Tongue (tissue), 2 donors: ENCODE data around the gene SRP68. TPM values are rescaled to one million over a fixed set of nuclear protein-coding genes. Genes with fewer than 3 reads are reported as not detected.

ENCODE experiments used
- DNase-seq: peaks from one replicate; pipeline ENCODE4 v3.0.0-alpha.2; 2015
- total RNA-seq: library from RNA; depleted of rRNA; stranded (reverse); fragments of >200 nt; gene quantifications from one replicate; pipeline ENCODE4 v1.2.3, GENCODE V29; 2014

The SRP68 gene
- total RNA-seq, 1 donor from 2014 or later: 50.0 TPM

- DNase-seq: no peak
Observed at GRCh38 chr17:76018340-76018680, 54.0 kb downstream of the SRP68 start.

DNA sequence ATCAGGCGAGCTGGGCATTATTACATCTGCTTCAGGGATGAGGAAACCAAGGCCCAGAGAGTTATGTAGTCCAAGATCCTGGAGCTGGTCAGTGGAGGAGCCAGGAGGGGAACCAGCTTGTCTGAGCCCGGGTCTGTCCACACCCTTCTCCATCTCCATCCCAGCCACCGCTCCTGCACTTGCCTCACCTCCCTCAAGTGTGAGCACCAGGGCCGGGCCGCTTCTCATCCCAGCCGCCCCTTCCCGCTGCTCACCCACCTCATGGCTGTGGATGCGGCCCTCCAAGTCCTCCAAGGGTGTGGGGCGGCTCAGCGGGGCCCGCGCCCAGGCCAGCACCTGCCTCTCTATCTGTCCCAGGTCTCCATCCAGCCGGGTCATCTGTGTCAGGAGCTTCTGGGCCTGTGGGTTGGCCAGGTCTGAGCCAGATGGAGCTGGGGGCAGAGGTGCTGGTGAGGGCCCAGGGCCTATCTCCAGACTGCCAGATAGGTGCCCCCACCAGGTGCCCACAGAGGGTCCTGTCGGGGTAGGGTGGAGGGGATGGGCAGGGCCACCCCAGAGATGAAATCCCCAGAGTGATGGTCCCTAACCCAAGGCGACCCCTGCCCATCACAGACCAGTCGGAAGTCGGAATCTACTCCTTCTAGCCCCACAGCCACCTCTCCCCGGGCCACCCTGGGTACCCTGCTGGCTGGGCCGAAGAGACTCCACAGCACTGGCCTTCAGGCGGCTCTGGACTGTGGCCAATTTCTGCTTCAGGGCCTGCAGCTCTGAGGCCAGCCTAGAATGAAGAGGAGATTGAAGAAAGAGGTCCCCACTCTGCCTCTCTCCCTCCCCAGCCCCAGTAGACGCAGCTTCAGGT is 54.6 kb downstream of the SRP68 start:
- no peak for DNase-seq

DNA sequence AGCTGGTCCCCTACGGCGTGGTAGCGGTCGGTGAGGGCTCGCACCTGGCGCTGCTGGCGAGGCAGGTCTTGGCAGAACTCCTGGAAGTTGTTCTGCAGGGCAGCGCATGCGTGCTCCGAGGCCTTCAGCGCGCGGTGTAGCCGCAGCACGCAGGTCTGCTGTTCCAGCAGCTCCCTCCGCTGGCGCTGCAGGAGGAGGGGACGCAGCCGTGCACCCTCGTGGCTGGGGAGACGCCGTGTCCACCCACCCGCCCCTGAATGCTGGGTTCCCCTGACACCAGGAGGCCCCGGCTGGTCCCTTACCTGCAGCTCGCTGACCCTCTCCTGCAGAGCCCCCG is 57.4 kb downstream of the SRP68 start:
- DNase-seq: no peak

DNA sequence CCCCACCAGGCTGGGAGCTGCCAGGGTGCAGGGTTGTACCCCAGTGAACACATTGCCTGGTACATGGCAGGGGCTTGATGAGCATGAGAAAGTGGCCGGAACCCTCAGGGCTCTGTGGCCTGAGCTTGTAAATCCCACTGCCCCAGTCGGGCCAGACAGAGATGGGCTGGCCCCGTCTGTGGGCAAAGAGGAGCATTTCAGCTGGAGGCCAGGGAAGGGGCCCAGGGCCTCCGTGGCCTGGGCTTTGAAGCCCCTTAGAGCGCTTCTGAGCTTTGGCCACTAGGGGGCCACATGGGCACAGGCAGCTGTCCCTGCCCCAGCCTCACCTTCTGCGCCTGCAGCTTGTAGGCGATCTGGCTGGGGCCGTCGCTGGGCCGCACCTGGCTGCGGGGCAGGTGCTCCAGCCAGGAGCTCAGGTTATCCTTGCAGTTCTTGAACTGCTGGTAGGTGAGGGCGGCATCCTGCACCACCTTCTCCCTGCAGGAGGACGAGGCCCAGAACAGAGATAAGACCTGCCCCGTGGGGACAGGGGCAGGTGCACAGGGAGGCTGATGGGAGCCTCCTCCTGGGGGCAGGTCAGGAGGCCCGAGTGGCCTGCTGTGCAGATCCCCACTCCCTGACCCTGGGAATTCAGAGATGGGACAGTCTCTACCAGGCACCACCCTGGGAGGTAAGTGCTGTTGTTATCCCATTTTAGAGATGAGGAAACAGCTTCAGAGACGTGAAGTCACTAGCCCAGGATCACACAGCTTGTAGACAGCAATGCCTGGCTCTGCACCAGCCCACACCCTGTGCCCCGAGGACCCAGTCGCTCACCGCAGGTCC is 58.0 kb downstream of the SRP68 start:
- DNase-seq: peak; percentile 83

- no peak for DNase-seq
Observed at GRCh38 chr17:76013377-76013932, 58.9 kb downstream of the SRP68 start.

DNA sequence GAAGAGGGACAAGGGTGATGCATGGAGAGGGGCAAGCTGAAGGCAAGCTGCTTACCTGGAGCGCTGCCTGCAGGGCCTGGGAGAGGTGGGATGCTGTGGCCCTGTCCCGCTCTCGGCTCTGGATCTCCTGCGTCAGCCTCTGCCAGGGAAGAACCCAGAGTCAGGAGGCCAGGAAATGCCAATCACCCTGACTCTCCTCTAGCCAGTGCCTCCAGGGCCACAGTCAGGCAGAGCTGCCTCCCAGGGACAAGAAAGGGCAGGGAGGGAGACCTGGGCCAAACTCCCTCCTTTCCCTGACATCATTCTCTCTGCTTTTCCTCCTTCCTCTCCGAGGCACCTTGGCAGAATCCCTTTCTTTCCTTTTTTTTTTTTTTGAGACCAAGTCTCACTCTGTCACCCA is 60.4 kb downstream of the SRP68 start:
- no peak for DNase-seq

DNA sequence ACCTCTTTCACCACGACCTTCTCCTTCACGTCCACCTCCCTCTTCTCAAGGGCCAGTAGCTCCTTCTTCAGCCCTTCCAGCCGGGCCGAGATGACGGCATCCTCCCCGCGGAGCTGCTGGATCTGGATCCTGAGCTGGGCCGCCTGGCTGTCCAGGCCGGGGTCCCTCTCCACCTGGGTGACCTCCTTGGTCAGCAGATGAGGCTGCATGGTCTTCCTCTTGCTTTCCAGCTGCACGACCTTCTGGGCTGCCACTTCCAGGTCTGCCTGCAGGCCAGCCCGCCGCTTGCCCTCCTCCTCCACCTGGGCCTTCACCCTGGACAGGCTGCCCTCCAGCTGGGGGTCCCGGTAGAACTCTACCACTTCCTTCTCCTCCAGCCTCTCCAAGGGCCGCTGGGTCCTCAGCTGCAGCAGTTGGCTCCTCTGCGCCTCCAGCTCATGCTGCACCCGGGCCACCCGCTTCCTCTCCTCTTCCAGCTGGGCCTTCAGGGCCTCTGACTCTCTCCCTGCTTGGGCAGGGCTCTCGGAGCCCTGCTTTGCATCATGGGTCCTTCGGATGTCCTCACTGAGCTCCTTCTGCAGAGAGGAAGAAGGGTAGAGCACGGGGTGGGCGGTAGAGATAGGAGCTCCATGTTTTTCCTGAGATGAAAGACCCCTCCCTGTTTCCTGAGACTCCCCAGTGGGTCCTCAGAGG is 62.2 kb downstream of the SRP68 start:
- no peak for DNase-seq

GRCh38 chr17:76009447-76009846 is 62.9 kb downstream of the SRP68 start:
- no peak for DNase-seq

DNA sequence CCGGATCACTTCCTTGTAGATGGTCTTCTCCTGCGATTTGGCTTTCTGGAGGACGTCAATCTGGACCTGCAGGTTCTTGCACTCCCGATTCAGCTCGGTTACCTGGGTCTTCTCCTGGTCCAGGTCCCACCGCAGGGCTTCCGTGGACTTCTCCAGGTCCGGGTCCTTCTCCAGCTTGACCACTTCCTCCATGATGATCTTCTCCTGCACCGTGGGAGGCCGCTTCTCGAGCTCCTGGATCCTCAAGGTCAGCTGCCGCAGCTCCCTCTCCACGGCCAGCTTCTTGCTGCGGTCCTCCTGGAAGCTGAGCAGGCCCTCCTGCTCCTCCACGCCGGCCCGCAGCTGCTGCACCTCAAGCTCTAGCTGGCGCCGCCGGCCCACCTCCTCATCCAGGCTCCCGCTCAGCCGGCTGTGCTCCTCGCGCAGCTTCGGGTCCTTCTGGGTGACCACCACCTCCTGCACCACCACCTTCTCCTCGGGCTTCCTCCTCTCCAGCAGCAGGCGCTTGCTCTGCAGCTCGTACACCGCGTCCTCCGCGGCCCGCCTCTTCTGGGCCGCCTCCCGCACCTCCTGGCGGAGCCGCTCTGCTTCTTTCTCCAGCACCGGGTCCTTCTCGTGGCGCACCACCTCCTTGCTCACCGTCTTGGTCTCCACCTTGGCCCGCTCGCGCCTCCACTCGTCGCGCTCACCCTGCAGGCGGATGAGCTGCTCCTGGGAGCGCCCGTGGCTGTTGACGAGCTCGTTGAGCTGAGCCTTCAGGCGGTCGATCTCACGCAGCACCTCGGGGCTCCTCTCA is 63.5 kb downstream of the SRP68 start:
- DNase-seq: no peak

- DNase-seq: no peak
Observed at GRCh38 chr17:76008208-76008607, 64.1 kb downstream of the SRP68 start.

DNA sequence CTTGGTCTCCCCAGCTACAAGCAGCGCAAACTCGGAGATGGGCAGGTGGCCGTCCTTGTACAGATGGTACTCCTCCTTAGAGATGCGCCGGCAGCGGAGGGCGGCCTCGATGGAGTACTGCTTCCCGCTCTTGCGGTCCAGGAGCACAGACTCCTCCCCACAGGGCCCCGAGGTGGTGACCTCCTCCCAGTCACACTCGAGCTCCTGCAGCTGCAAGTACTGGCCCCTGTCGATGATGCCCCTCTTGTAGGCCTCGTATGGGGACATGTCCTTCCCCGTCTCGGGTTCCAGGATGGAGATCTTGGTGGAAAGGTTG is 64.5 kb downstream of the SRP68 start:
- DNase-seq: no peak

DNA sequence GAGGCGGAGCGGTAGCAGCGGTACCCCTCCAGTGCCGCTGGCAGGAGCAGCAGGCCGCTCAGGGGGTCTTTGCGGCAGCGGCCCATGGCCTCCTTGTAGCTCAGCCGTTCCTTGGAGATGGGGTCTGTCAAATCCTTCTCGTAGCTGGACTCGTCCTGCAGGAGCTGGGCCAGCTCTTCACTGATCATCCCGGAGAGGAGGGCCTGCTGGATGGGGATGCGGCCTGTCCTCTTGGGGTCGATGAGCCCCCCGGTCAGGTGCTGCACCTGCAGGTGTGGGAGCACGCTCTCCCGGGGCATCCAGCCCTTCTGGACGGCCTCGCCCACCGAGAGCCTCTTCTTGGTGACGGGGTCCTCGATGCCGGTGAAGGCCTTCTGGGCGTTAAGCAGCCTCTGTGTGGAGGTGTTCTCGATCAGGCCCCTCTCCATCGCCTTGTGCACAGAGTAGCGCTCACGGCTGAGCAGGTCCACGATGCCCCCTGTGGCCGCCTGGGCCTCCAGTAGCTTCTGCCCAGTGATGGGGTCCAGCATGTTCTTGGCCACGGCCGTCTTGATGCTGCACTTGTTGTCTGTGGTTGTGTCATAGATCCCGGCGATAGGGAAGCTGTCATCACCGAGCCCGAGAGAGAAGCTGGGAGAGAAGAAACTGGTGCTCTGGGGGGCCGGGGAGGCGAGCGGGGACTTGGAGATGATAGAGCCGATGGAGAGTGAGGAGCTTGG is 65.0 kb downstream of the SRP68 start:
- DNase-seq: no peak

DNA sequence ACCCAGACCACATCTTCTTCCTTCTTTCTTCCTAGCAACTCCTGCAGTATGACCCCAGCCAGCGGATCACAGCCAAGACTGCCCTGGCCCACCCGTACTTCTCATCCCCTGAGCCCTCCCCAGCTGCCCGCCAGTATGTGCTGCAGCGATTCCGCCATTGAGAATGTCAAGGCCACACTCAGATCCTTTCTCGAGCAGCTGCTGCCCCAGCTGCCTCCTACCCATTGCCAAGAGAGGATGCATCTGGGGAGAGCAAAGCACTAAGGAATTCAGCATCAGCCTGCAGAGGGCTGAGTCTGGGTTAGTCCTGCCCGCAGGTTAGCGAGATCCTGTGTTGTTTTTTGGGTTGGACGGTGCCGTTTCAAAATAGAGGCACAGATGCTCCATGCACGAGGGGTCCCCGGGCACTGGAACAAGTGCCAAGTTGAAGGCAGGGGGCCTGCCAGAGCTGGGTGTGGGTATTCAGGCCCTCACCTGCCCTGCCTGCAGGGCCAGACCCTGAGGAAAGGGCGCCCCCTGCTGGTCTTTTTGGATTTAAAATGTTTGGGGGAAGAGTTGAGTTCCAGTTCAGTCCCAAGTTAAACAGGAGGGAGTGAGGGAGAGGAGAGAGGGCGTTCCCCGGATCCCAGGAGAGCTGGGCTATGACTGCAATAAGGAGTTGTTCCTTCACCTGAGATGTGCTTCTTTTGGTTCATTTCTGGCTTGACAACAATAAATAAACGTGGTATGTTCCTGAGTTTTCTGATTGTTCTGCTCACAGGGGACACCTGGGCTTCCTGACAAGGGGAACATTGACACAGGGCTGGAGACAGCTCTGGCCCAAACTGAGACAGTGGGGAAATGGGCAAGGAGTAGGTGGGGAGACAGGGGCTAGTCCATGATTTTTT is 66.8 kb downstream of the SRP68 start:
- DNase-seq: peak; percentile 96

DNA sequence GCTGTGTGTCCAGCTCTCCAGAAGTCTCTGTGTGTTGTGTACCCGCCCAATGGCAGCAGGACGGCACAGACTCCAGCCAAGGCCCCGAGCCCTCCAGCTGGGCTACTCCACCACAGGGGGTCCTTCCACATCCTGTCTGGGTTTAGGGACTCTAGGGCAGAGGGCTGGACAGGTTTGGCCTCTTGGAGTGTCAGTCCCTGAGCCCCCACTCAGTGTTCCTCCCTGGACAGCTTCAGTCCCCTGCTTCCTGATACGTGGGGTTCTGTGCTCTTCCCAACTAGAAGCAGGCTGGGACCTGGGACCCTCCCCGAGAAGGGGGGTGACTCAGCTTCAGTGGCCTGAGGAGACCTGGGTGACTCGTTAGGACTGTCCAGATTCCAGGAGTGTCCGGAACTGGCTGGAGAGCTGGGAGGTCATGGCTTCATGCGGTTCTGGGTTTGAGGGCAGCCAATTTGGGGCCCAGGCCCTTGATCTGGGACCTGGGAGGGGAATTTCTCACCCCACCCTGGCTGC is 67.5 kb downstream of the SRP68 start:
- DNase-seq: no peak

- no peak for DNase-seq
Observed at GRCh38 chr17:76003915-76004314, 68.4 kb downstream of the SRP68 start.

DNA sequence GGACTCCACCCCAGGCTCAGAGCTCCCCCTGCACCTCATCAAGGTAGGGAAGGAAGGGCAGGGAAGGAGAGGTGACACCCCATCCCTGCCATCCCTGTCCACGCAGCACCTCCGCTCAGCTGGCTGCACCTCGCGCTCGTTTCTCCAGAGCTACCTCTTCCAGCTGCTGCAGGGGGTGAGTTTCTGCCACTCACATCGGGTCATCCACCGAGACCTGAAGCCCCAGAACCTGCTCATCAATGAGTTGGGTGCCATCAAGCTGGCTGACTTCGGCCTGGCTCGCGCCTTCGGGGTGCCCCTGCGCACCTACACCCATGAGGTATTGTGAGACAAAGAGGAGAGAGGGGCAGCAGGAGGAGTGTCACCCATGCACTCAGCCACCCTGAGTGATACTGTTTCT is 70.2 kb downstream of the SRP68 start:
- no peak for DNase-seq

DNA sequence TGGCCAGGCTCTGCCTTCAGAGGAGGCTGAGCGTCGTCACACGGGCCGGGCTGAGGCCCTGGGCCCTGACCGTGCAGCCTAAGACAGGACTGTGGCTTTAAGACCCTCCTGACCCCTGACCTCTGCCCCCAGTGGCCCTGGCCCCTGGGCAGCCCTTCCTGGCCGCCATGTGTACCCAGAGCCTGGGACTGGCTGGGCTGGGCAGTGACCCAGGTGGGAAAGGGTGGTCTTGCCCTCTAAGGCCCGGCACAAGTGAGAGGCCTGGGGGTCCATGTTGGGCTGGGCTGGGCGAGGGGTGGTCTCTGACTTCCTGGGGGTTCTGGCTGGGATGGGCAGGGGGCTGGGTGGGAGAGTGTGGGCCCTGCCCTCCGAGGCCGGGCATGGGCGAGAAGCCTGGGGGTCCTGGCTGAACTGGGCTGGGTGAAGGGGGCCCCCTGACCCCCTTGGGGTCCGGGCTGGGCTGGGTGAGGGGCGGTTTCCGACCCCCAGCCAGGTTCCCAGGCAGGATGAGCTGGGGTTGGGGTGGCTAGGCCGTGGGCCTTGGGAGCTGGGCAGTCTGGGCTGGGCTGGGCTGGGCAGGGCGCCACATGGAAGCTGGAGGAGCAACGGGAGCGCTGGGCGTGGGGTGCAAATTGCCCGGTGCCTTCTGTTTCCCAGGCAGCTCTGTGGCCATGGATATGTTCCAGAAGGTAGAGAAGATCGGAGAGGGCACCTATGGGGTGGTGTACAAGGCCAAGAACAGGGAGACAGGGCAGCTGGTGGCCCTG is 71.4 kb downstream of the SRP68 start, which contains the start of gene CDK3:
TSS of gene CDK3 (plus strand) at position 101 of the 767 bp plus-strand sequence. CDS start at position 672, 571 bp downstream.
- no peak for DNase-seq

GRCh38 chr17:76000016-76000754 is 72.1 kb downstream of the SRP68 start:
- DNase-seq: peak; percentile 40
